GM18873 (cell line): Measurements from ENCODE around the gene SLC27A2.
"Not testable (repeated sequence)": the region's sequence is repeated elsewhere in the genome, so short reads cannot be mapped to it uniquely, and the experiment has no call there.

Experiments used
- ATAC-seq: cut with Tn5 transposase; IDR thresholded peaks from one replicate; pipeline ENCODE4 v1.9.1; 2021; ENCODE audit warnings: mild to moderate bottlenecking, moderate library complexity, moderate number of reproducible peaks; ENCODE audit not compliant: unreplicated experiment, low FRiP score

The SLC27A2 gene

GRCh38 chr15:50162969-50163718 is 18.9 kb upstream of the SLC27A2 start:
- no peak for ATAC-seq

GRCh38 chr15:50163719-50164410 is 18.1 kb upstream of the SLC27A2 start:
- no peak for ATAC-seq

GRCh38 chr15:50164458-50164857 is 17.5 kb upstream of the SLC27A2 start:
- no peak for ATAC-seq

GRCh38 chr15:50166216-50166615 is 15.8 kb upstream of the SLC27A2 start:
- ATAC-seq = no peak

- ATAC-seq = no peak
These were observed 14.9 kb upstream of the SLC27A2 start for GRCh38 chr15:50167110-50167509.

- no peak for ATAC-seq
These were observed 13.6 kb upstream of the SLC27A2 start for GRCh38 chr15:50168379-50168778.

GRCh38 chr15:50168783-50169411 is 13.1 kb upstream of the SLC27A2 start:
- no peak for ATAC-seq

GRCh38 chr15:50172360-50172895 is 9.6 kb upstream of the SLC27A2 start:
- not testable (repeated sequence) for ATAC-seq

- no peak for ATAC-seq
These were observed 5.1 kb upstream of the SLC27A2 start for GRCh38 chr15:50176869-50177268.

- ATAC-seq = no peak
These were observed 1.9 kb upstream of the SLC27A2 start for GRCh38 chr15:50180091-50180490.

- ATAC-seq = no peak
These were observed 1.4 kb upstream of the SLC27A2 start for GRCh38 chr15:50180582-50180981.

GRCh38 chr15:50181201-50181968 is 611 bp upstream of the SLC27A2 start:
- ATAC-seq = no peak

GRCh38 chr15:50182219-50183013 is 420 bp downstream of the SLC27A2 start:
- no peak for ATAC-seq

GRCh38 chr15:50183112-50183794 is 1.3 kb downstream of the SLC27A2 start:
- no peak for ATAC-seq

- no peak for ATAC-seq
These were observed 3.0 kb downstream of the SLC27A2 start for GRCh38 chr15:50184863-50185504.

GRCh38 chr15:50186090-50186489 is 4.1 kb downstream of the SLC27A2 start:
- ATAC-seq = no peak

- no peak for ATAC-seq
These were observed 4.8 kb downstream of the SLC27A2 start for GRCh38 chr15:50186752-50187151.

- no peak for ATAC-seq
These were observed 5.5 kb downstream of the SLC27A2 start for GRCh38 chr15:50187525-50187924.

- no peak for ATAC-seq
These were observed 6.0 kb downstream of the SLC27A2 start for GRCh38 chr15:50187997-50188396.
